Karpas-422 (cell line): Measurements from ENCODE around the gene BCAN. TPM values are rescaled to one million over a fixed set of nuclear protein-coding genes. Genes with fewer than 3 reads are reported as not detected.

Source experiments
- DNase-seq: peaks from one replicate; pipeline ENCODE4 v3.0.0-alpha.2; 2015
- H2AFZ ChIP-seq: fragments of 200-600 bp; sonication (generic); 2 replicates; pipeline ENCODE4 v1.6.1; 2014; ENCODE audit warnings: antibody characterized with exemption, low read length, mixed read lengths
- H3K27ac ChIP-seq: fragments of 200-600 bp; sonication (generic); 2 replicates; pipeline ENCODE4 v1.5.1; 2014; ENCODE audit warnings: mild to moderate bottlenecking, low read length, moderate library complexity
- H3K27me3 ChIP-seq: fragments of 200-600 bp; sonication (generic); 2 replicates; pipeline ENCODE4 v1.6.1; 2014; ENCODE audit warnings: low read length, mixed read lengths
- H3K36me3 ChIP-seq: fragments of 200-600 bp; sonication (generic); 2 replicates; pipeline ENCODE4 v1.6.1; 2014; ENCODE audit warnings: low read length, mixed read lengths; ENCODE audit not compliant: insufficient read depth
- H3K4me1 ChIP-seq: fragments of 200-600 bp; sonication (generic); 2 replicates; pipeline ENCODE4 v1.6.1; 2014; ENCODE audit warnings: mild to moderate bottlenecking, low read length, mixed read lengths
- H3K4me2 ChIP-seq: fragments of 200-600 bp; sonication (generic); 2 replicates; pipeline ENCODE4 v1.6.1; 2014; ENCODE audit warnings: low read length, low read depth, mild to moderate bottlenecking; ENCODE audit not compliant: poor library complexity, severe bottlenecking
- H3K4me3 ChIP-seq: fragments of 200-600 bp; sonication (generic); 2 replicates; pipeline ENCODE4 v1.5.1; 2014; ENCODE audit warnings: mild to moderate bottlenecking, antibody characterized with exemption, low read length, mixed read lengths
- H3K79me2 ChIP-seq: fragments of 200-600 bp; sonication (generic); 2 replicates; pipeline ENCODE4 v1.6.1; 2014; ENCODE audit warnings: mild to moderate bottlenecking, low read length, mixed read lengths
- H3K9ac ChIP-seq: fragments of 200-600 bp; sonication (generic); 2 replicates; pipeline ENCODE4 v1.6.0; 2014; ENCODE audit warnings: low read length
- H3K9me2 ChIP-seq: fragments of 200-600 bp; sonication (generic), shearing (Covaris generic); replicated peaks from 2 replicates; pipeline ENCODE4 v1.6.0; 2014; ENCODE audit warnings: mild to moderate bottlenecking, low read length, moderate library complexity; ENCODE audit not compliant: insufficient read depth
- H3K9me3 ChIP-seq: fragments of 300-700, 200-600 bp; sonication (generic); 2 replicates; pipeline ENCODE4 v1.6.1; 2014; ENCODE audit warnings: low read length, mixed read lengths
- H4K20me1 ChIP-seq: fragments of 200-600 bp; sonication (generic); 2 replicates; pipeline ENCODE4 v1.6.1; 2014; ENCODE audit warnings: mild to moderate bottlenecking, antibody characterized with exemption, low read length, low read depth; ENCODE audit not compliant: insufficient read depth
- total RNA-seq: library from RNA; depleted of rRNA; stranded (reverse); fragments of >200 nt; shearing (Covaris generic); gene quantifications from 2 replicates; pipeline ENCODE4 v1.2.3, GENCODE V29; 2014; ENCODE audit warnings: low replicate concordance

BCAN gene
- total RNA-seq, 1 experiment from 2014 or later: not detected

- H3K9me2 ChIP-seq: no peaks in the 10 kb centered on the region
- peak overlapping the region; percentile 21 for H3K4me2 ChIP-seq
- no peaks in the 10 kb centered on the region for H3K27me3 ChIP-seq
- H2AFZ ChIP-seq: no peak overlapping the region
- H3K79me2 ChIP-seq: no peaks in the 10 kb centered on the region
- no peak overlapping the region for H3K27ac ChIP-seq
- H4K20me1 ChIP-seq: no peaks in the 10 kb centered on the region
- H3K4me1 ChIP-seq: peaks cover 9% of the 10 kb centered on the region
- no peaks in the 10 kb centered on the region for H3K9me3 ChIP-seq
- no peak overlapping the region for H3K4me3 ChIP-seq
- peak; percentile 93 for DNase-seq
- no peaks in the 10 kb centered on the region for H3K36me3 ChIP-seq
- H3K9ac ChIP-seq: no peak overlapping the region
These were observed 47.4 kb downstream of the BCAN start for GRCh38 chr1:156689035-156689952.

GRCh38 chr1:156689953-156690674 is 48.2 kb downstream of the BCAN start:
- no peaks in the 10 kb centered on the region for H4K20me1 ChIP-seq
- H3K4me1 ChIP-seq: peaks cover 9% of the 10 kb centered on the region
- H3K4me3 ChIP-seq: no peak overlapping the region
- H3K27ac ChIP-seq: no peak overlapping the region
- no peak overlapping the region for H2AFZ ChIP-seq
- no peak overlapping the region for H3K4me2 ChIP-seq
- no peaks in the 10 kb centered on the region for H3K79me2 ChIP-seq
- H3K9me2 ChIP-seq: no peaks in the 10 kb centered on the region
- DNase-seq: no peak
- H3K36me3 ChIP-seq: no peaks in the 10 kb centered on the region
- H3K9ac ChIP-seq: no peak overlapping the region
- H3K9me3 ChIP-seq: no peaks in the 10 kb centered on the region
- H3K27me3 ChIP-seq: no peaks in the 10 kb centered on the region

- no peak overlapping the region for H3K4me3 ChIP-seq
- no peak for DNase-seq
- no peak overlapping the region for H3K9ac ChIP-seq
- H2AFZ ChIP-seq: no peak overlapping the region
- H3K27me3 ChIP-seq: no peaks in the 10 kb centered on the region
- H3K4me1 ChIP-seq: peaks cover 9% of the 10 kb centered on the region
- no peaks in the 10 kb centered on the region for H3K36me3 ChIP-seq
- no peaks in the 10 kb centered on the region for H3K9me3 ChIP-seq
- H3K79me2 ChIP-seq: no peaks in the 10 kb centered on the region
- H4K20me1 ChIP-seq: no peaks in the 10 kb centered on the region
- H3K9me2 ChIP-seq: no peaks in the 10 kb centered on the region
- no peak overlapping the region for H3K4me2 ChIP-seq
- no peak overlapping the region for H3K27ac ChIP-seq
These were observed 48.7 kb downstream of the BCAN start for GRCh38 chr1:156690675-156691036.

- no peak overlapping the region for H3K9ac ChIP-seq
These were observed 49.3 kb downstream of the BCAN start for GRCh38 chr1:156691191-156691590.

GRCh38 chr1:156691665-156692440 is 49.9 kb downstream of the BCAN start:
- no peaks in the 10 kb centered on the region for H3K9me2 ChIP-seq
- H3K4me3 ChIP-seq: no peak overlapping the region
- H3K4me2 ChIP-seq: no peak overlapping the region
- no peaks in the 10 kb centered on the region for H3K79me2 ChIP-seq
- no peaks in the 10 kb centered on the region for H3K9me3 ChIP-seq
- peaks cover 9% of the 10 kb centered on the region for H3K4me1 ChIP-seq
- no peak for DNase-seq
- H4K20me1 ChIP-seq: no peaks in the 10 kb centered on the region
- H3K27ac ChIP-seq: no peak overlapping the region
- H2AFZ ChIP-seq: no peak overlapping the region
- H3K9ac ChIP-seq: no peak overlapping the region
- no peaks in the 10 kb centered on the region for H3K36me3 ChIP-seq
- no peaks in the 10 kb centered on the region for H3K27me3 ChIP-seq

More at GRCh38 chr1:156691191-156691590, 49.3 kb downstream of the BCAN start:
- Histone ChIP-seq H3K79me2 (no peaks in the 10 kb centered on the region), H3K36me3 (no peaks in the 10 kb centered on the region), H3K27ac (no peak overlapping the region), H3K9me3 (no peaks in the 10 kb centered on the region), H3K4me1 (peaks cover 9% of the 10 kb centered on the region), H3K9me2 (no peaks in the 10 kb centered on the region), H3K27me3 (no peaks in the 10 kb centered on the region), H3K4me3 (no peak overlapping the region), H2AFZ (no peak overlapping the region), H3K4me2 (no peak overlapping the region), H4K20me1 (no peaks in the 10 kb centered on the region)
- DNase-seq: no peak

GRCh38 chr1:156692441-156692924 is 50.6 kb downstream of the BCAN start:
- Histone ChIP-seq H2AFZ (no peak overlapping the region), H3K27ac (no peak overlapping the region), H3K9ac (no peak overlapping the region), H3K27me3 (no peaks in the 10 kb centered on the region), H3K4me1 (peaks cover 9% of the 10 kb centered on the region), H3K9me2 (no peaks in the 10 kb centered on the region), H3K4me3 (no peak overlapping the region), H3K4me2 (no peak overlapping the region), H3K36me3 (no peaks in the 10 kb centered on the region), H3K9me3 (no peaks in the 10 kb centered on the region), H4K20me1 (no peaks in the 10 kb centered on the region), H3K79me2 (no peaks in the 10 kb centered on the region)
- no peak for DNase-seq

- Histone ChIP-seq H2AFZ (no peak overlapping the region), H3K9me3 (no peaks in the 10 kb centered on the region), H3K9ac (no peak overlapping the region), H3K4me1 (peaks cover 9% of the 10 kb centered on the region), H3K79me2 (no peaks in the 10 kb centered on the region), H3K4me2 (no peak overlapping the region), H3K9me2 (no peaks in the 10 kb centered on the region), H3K27ac (no peak overlapping the region), H3K27me3 (no peaks in the 10 kb centered on the region), H4K20me1 (no peaks in the 10 kb centered on the region), H3K4me3 (no peak overlapping the region), H3K36me3 (no peaks in the 10 kb centered on the region)
- DNase-seq: no peak
These were observed 51.3 kb downstream of the BCAN start for GRCh38 chr1:156692925-156693847.
